GM12892 (cell line): ENCODE measurements around the gene NR1H4.

Source experiments
- POLR2A ChIP-seq: IDR thresholded peaks from 2 replicates; pipeline ENCODE4 v1.6.1; 2011; ENCODE audit warnings: low read depth, low read length, control low read depth
- POLR2AphosphoS5 ChIP-seq: IDR thresholded peaks from 2 replicates; pipeline ENCODE4 v1.6.1; 2011; ENCODE audit warnings: low read depth, low read length, control low read depth
- TAF1 ChIP-seq: IDR thresholded peaks from 2 replicates; pipeline ENCODE4 v1.6.1; 2011; ENCODE audit warnings: low read depth, mild to moderate bottlenecking, control low read depth, low read length, borderline replicate concordance

GRCh38 chr12:100612606-100613005 lies 138.9 kb downstream of the NR1H4 start:
- TF ChIP-seq POLR2AphosphoS5: no peak
- no peak for TF ChIP-seq POLR2A
- no peak for TF ChIP-seq TAF1
